OCI-LY7 (cell line): ENCODE results near the gene MVB12B. TPM values are rescaled to one million over a fixed set of nuclear protein-coding genes. Genes with fewer than 3 reads are reported as not detected.

Experiments used
- BruUV-seq: library from RNA; stranded (reverse); fragments of 400-500 nt; replicated peaks from 2 replicates; lab custom pipeline; 2021; lab: Mats Ljungman, UMichigan
- CTCF ChIA-PET: fragments of 300-600 bp; sonication (Branson Sonifier 250); formaldehyde crosslinking; loops from one replicate; lab custom pipeline; 2022; ENCODE audit warnings: antibody characterized with exemption; ENCODE audit not compliant: unreplicated experiment; lab: Charles Lee
- POLR2A ChIA-PET: fragments of 300-600 bp; sonication (Branson Sonifier 250); formaldehyde crosslinking; loops from one replicate; lab custom pipeline; 2022; ENCODE audit warnings: antibody characterized with exemption; lab: Charles Lee
- DNase-seq: peaks from one replicate; pipeline ENCODE4 v3.0.0-alpha.2; 2015; ENCODE audit warnings: low spot score
- H2AFZ ChIP-seq: fragments of 200-600 bp; sonication (generic), shearing (Covaris generic); 2 replicates; pipeline ENCODE4 v1.6.1; 2014; ENCODE audit warnings: mild to moderate bottlenecking, antibody characterized with exemption, low read length, moderate library complexity
- H3K27ac ChIP-seq: fragments of 200-600 bp; sonication (generic); 2 replicates; pipeline ENCODE4 v1.5.1; 2014; ENCODE audit warnings: mixed run types, low read depth, mild to moderate bottlenecking, moderate library complexity, low read length, inconsistent platforms; ENCODE audit not compliant: poor library complexity, severe bottlenecking
- H3K36me3 ChIP-seq: fragments of 200-600 bp; sonication (generic); 2 replicates; pipeline ENCODE4 v1.6.1; 2014; ENCODE audit warnings: mild to moderate bottlenecking, antibody characterized with exemption, low read length, moderate library complexity, mixed read lengths; ENCODE audit not compliant: insufficient read depth
- H3K4me1 ChIP-seq: fragments of 200-600 bp; sonication (generic); 2 replicates; pipeline ENCODE4 v1.5.1; 2014; ENCODE audit warnings: mild to moderate bottlenecking, low read length; ENCODE audit not compliant: insufficient read depth, poor library complexity, severe bottlenecking
- H3K4me2 ChIP-seq: fragments of 200-600 bp; sonication (generic); 2 replicates; pipeline ENCODE4 v1.6.1; 2014; ENCODE audit warnings: mild to moderate bottlenecking, low read length
- H3K4me3 ChIP-seq: fragments of 200-600 bp; sonication (generic); 2 replicates; pipeline ENCODE4 v1.5.1; 2014; ENCODE audit warnings: mild to moderate bottlenecking, low read depth, low read length; ENCODE audit not compliant: poor library complexity, severe bottlenecking
- H3K79me2 ChIP-seq: fragments of 200-600 bp; sonication (generic); 2 replicates; pipeline ENCODE4 v1.6.1; 2016; ENCODE audit warnings: low read depth, mild to moderate bottlenecking, low read length, moderate library complexity, mixed read lengths; ENCODE audit not compliant: insufficient read depth
- H3K9me2 ChIP-seq: fragments of 200-600 bp; sonication (generic); 2 replicates; pipeline ENCODE4 v1.6.1; 2016; ENCODE audit warnings: mild to moderate bottlenecking, low read length, mixed read lengths; ENCODE audit not compliant: insufficient read depth
- H3K9me3 ChIP-seq: fragments of 200-600 bp; sonication (generic); 2 replicates; pipeline ENCODE4 v1.6.1; 2014; ENCODE audit warnings: mild to moderate bottlenecking, mixed run types, low read length, mixed read lengths
- H4K20me1 ChIP-seq: fragments of 200-600 bp; sonication (generic); 2 replicates; pipeline ENCODE4 v1.6.1; 2014; ENCODE audit warnings: mild to moderate bottlenecking, antibody characterized with exemption, low read length, moderate library complexity, mixed read lengths; ENCODE audit not compliant: insufficient read depth
- EZH2phosphoT487 ChIP-seq: fragments of 200-600 bp; sonication (generic); IDR thresholded peaks from 2 replicates; pipeline ENCODE4 v1.6.1; 2018; ENCODE audit warnings: low read depth, borderline replicate concordance, mild to moderate bottlenecking, mixed run types, antibody characterized with exemption, low read length, moderate library complexity, mixed read lengths
- intact Hi-C: fragments of 100-400 bp; cut with micrococcal nuclease; formaldehyde crosslinking; loops from one replicate; pipeline ENCODE4 v1.10.0; 2022; ENCODE audit not compliant: unreplicated experiment
- total RNA-seq, 2 experiments: library from RNA; depleted of rRNA in 1 of 2; stranded (reverse); fragments of >200 nt in 1 of 2; shearing (Covaris generic) in 1 of 2; gene quantifications; 2 replicates each; pipeline ENCODE4 v1.2.3, GENCODE V29; 2014 to 2022
- TF ChIP-seq, protein P1 (sequence below): fragments of 200-600 bp; sonication (generic); conservative IDR thresholded peaks from 2 replicates; pipeline ENCODE4 v1.5.1; 2014; ENCODE audit warnings: mild to moderate bottlenecking, antibody characterized with exemption, low read length, moderate library complexity, mixed read lengths

MVB12B gene
- total RNA-seq, 2 experiments from 2014 or later: 1.3 TPM; not detected in 1

- no peaks in the 10 kb centered on the region for H3K79me2 ChIP-seq
- no TSS peak for BruUV-seq
- no peak overlapping the region for H2AFZ ChIP-seq
- no peaks in the 10 kb centered on the region for H3K4me1 ChIP-seq
- H3K9me3 ChIP-seq: no peaks in the 10 kb centered on the region
- ChIA-PET POLR2A (no interaction called here), CTCF (no interaction called here)
- no peak overlapping the region for H3K4me2 ChIP-seq
- DNase-seq: no peak
- no peak overlapping the region for H3K27ac ChIP-seq
- TF ChIP-seq, protein P1, sequence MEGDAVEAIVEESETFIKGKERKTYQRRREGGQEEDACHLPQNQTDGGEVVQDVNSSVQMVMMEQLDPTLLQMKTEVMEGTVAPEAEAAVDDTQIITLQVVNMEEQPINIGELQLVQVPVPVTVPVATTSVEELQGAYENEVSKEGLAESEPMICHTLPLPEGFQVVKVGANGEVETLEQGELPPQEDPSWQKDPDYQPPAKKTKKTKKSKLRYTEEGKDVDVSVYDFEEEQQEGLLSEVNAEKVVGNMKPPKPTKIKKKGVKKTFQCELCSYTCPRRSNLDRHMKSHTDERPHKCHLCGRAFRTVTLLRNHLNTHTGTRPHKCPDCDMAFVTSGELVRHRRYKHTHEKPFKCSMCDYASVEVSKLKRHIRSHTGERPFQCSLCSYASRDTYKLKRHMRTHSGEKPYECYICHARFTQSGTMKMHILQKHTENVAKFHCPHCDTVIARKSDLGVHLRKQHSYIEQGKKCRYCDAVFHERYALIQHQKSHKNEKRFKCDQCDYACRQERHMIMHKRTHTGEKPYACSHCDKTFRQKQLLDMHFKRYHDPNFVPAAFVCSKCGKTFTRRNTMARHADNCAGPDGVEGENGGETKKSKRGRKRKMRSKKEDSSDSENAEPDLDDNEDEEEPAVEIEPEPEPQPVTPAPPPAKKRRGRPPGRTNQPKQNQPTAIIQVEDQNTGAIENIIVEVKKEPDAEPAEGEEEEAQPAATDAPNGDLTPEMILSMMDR: no peak
- no peaks in the 10 kb centered on the region for H4K20me1 ChIP-seq
- H3K4me3 ChIP-seq: no peak overlapping the region
- intact Hi-C loops: no loop called here
- H3K9me2 ChIP-seq: no peaks in the 10 kb centered on the region
- no peaks in the 10 kb centered on the region for H3K36me3 ChIP-seq
Observed at GRCh38 chr9:126479515-126479914, 152.9 kb downstream of the MVB12B start.

- TF ChIP-seq, protein P1: no peak
- no peak for TF ChIP-seq EZH2phosphoT487
- H3K79me2 ChIP-seq: no peaks in the 10 kb centered on the region
- DNase-seq: no peak
- no peaks in the 10 kb centered on the region for H4K20me1 ChIP-seq
- H3K9me3 ChIP-seq: no peaks in the 10 kb centered on the region
- ChIA-PET CTCF (no interaction called here), POLR2A (no interaction called here)
- no peaks in the 10 kb centered on the region for H3K4me1 ChIP-seq
- H3K4me3 ChIP-seq: no peak overlapping the region
- H2AFZ ChIP-seq: no peak overlapping the region
- no peaks in the 10 kb centered on the region for H3K36me3 ChIP-seq
- intact Hi-C loops: no loop called here
- no peaks in the 10 kb centered on the region for H3K9me2 ChIP-seq
- H3K4me2 ChIP-seq: no peak overlapping the region
- no peak overlapping the region for H3K27ac ChIP-seq
- no TSS peak for BruUV-seq
Observed at GRCh38 chr9:126480813-126481212, 154.2 kb downstream of the MVB12B start.

DNA sequence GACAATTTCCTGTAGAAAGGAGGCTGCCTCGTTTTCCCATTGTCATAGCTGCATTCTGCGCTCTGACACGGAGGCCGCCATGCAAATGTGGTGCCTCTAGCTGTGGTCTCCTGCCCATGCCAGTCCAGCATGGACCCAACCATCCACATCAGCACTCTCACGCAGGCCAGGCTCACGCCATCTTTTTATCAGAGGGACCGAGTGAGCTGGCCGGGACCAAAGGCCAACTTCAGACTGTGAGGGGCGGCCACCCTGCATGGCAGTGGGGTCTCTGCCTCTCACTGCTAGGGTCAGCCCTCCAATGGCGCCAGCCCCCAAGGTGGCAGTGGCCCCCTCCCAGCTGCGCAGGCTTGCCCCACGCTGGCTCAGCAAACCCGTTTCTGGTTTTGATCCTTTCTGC is 155.2 kb downstream of the MVB12B start:
- Histone ChIP-seq H4K20me1 (no peaks in the 10 kb centered on the region), H3K79me2 (no peaks in the 10 kb centered on the region), H3K4me1 (no peaks in the 10 kb centered on the region), H3K9me3 (no peaks in the 10 kb centered on the region), H3K4me2 (no peak overlapping the region), H3K27ac (no peak overlapping the region), H3K4me3 (no peak overlapping the region), H2AFZ (no peak overlapping the region), H3K36me3 (no peaks in the 10 kb centered on the region), H3K9me2 (no peaks in the 10 kb centered on the region)
- CTCF ChIA-PET: no interaction called here
- BruUV-seq: no TSS peak
- intact Hi-C loops: no loop called here
- POLR2A ChIA-PET: interaction anchor here (0.6 kb wide), 1 partner anchor 267 kb away, joined by 3 read pairs; no protein-coding TSS in a partner anchor
- DNase-seq: no peak
- TF ChIP-seq EZH2phosphoT487: no peak
- TF ChIP-seq, protein P1: no peak
